AG04450 (cell line): ENCODE results near the gene ARHGAP1. TPM values are rescaled to one million over a fixed set of nuclear protein-coding genes. Genes with fewer than 3 reads are reported as not detected.
A peak's percentile ranks its signal among the peaks of the same experiment; 100 is the strongest.

Experiments
- CTCF ChIA-PET: fragments of 300-600, 350-600 bp; formaldehyde crosslinking; extraction: SDS; loops from one replicate; lab custom pipeline; 2022; ENCODE audit warnings: antibody characterized with exemption, inconsistent platforms; lab: Charles Lee
- POLR2A ChIA-PET: fragments of 350-600 bp; formaldehyde crosslinking; extraction: SDS; loops from one replicate; lab custom pipeline; 2021; ENCODE audit warnings: antibody characterized with exemption, inconsistent platforms; lab: Yijun Ruan, JAX
- DNase-seq: peaks from one replicate; pipeline ENCODE4 v3.0.0-alpha.2; 2011; ENCODE audit warnings: low read depth, low spot score
- H3K27ac ChIP-seq: one replicate; pipeline ENCODE4 v1.5.1; 2012; ENCODE audit warnings: low read depth, low read length, control low read depth
- H3K27me3 ChIP-seq: one replicate; pipeline ENCODE4 v1.6.0; 2012; ENCODE audit warnings: low read length; ENCODE audit not compliant: control insufficient read depth, insufficient read depth
- H3K4me3 ChIP-seq: 2 replicates; pipeline ENCODE4 v1.5.1; 2011; ENCODE audit warnings: mild to moderate bottlenecking, low read depth, low read length, control low read depth
- H3K9me3 ChIP-seq: 2 replicates; pipeline ENCODE4 v1.5.1; 2012; ENCODE audit warnings: low read length; ENCODE audit not compliant: control insufficient read depth, insufficient read depth
- CTCF ChIP-seq: IDR thresholded peaks from 2 replicates; pipeline ENCODE4 v1.5.1; 2011; ENCODE audit warnings: low read depth, low read length, control low read depth, inconsistent platforms
- polyA plus RNA-seq: library from polyadenylated mRNA; depleted of rRNA; stranded (reverse); fragments of >200 nt; gene quantifications from 2 replicates; pipeline ENCODE4 v1.2.3, GENCODE V29; 2011

Gene ARHGAP1
- polyA plus RNA-seq, 1 experiment: 42.4 TPM

GRCh38 chr11:46666516-46666915, 33.9 kb downstream of the ARHGAP1 start:
- Histone ChIP-seq H3K9me3 (no peaks in the 10 kb centered on the region), H3K27me3 (no peaks in the 10 kb centered on the region), H3K27ac (peak overlapping the region; percentile 11), H3K4me3 (no peak overlapping the region)
- DNase-seq: no peak
- TF ChIP-seq CTCF: no peak
- CTCF ChIA-PET: no interaction called here
- POLR2A ChIA-PET: no interaction called here

- Histone ChIP-seq H3K27ac (no peak overlapping the region), H3K9me3 (no peaks in the 10 kb centered on the region), H3K27me3 (no peaks in the 10 kb centered on the region), H3K4me3 (no peak overlapping the region)
- CTCF ChIA-PET: no interaction called here
- no peak for TF ChIP-seq CTCF
- no peak for DNase-seq
- POLR2A ChIA-PET: interaction anchor here (0.5 kb wide), 2 partner anchors 97 to 744 kb away, joined by 4 to 8 read pairs; no protein-coding TSS in a partner anchor
These were observed 35.1 kb downstream of the ARHGAP1 start for GRCh38 chr11:46665356-46665755.

GRCh38 chr11:46664612-46665011, 35.8 kb downstream of the ARHGAP1 start:
- POLR2A ChIA-PET: interaction anchor here (0.5 kb wide), 1 partner anchor 744 kb away, joined by 4 read pairs; no protein-coding TSS in a partner anchor
- DNase-seq: no peak
- Histone ChIP-seq H3K4me3 (no peak overlapping the region), H3K9me3 (no peaks in the 10 kb centered on the region), H3K27ac (no peak overlapping the region), H3K27me3 (no peaks in the 10 kb centered on the region)
- TF ChIP-seq CTCF: no peak
- CTCF ChIA-PET: no interaction called here

GRCh38 chr11:46663277-46663940, 37.0 kb downstream of the ARHGAP1 start:
- H3K9me3 ChIP-seq: no peaks in the 10 kb centered on the region
- H3K4me3 ChIP-seq: no peak overlapping the region
- ChIA-PET CTCF (interaction anchor here (1.1 kb wide), 1 partner anchor 21 kb away, joined by 3 read pairs; no protein-coding TSS in a partner anchor), POLR2A (interaction anchor here (1.0 kb wide), 1 partner anchor 14 kb away, joined by 3 read pairs; no protein-coding TSS in a partner anchor)
- H3K27me3 ChIP-seq: no peaks in the 10 kb centered on the region
- TF ChIP-seq CTCF: no peak
- peak overlapping the region; percentile 39 for H3K27ac ChIP-seq
- DNase-seq: no peak

- no peak for TF ChIP-seq CTCF
- no peaks in the 10 kb centered on the region for H3K27me3 ChIP-seq
- POLR2A ChIA-PET: interaction anchor here (1.0 kb wide), 1 partner anchor 13 kb away, joined by 3 read pairs; no protein-coding TSS in a partner anchor
- CTCF ChIA-PET: no interaction called here
- DNase-seq: no peak
- no peaks in the 10 kb centered on the region for H3K9me3 ChIP-seq
- H3K27ac ChIP-seq: no peak overlapping the region
- H3K4me3 ChIP-seq: no peak overlapping the region
These were observed 38.1 kb downstream of the ARHGAP1 start for GRCh38 chr11:46662366-46662765.
